ENCODE results near the gene E2F6. TPM values are rescaled to one million over a fixed set of nuclear protein-coding genes. Genes with fewer than 3 reads are reported as not detected.
A peak's percentile ranks its signal among the peaks of the same experiment; 100 is the strongest.

Gene E2F6
- total RNA-seq, 1 experiment from 2014 or later, result 21.8 TPM

- Histone ChIP-seq H3K27ac (ENCODE audit: insufficient read length, low read depth, low read length) (no peak overlapping the region), H2AFZ (ENCODE audit: low read length) (no peak overlapping the region), H3K4me1 (ENCODE audit: insufficient read depth, low read length) (no peaks in the 10 kb centered on the region), H4K5ac (ENCODE audit: insufficient read length, low read depth, low read length) (no peak overlapping the region), H3K14ac (ENCODE audit: insufficient read depth, low read length) (no peak overlapping the region), H3K4me2 (ENCODE audit: insufficient read depth, insufficient read length, low read length) (peak overlapping the region; percentile 73), H3K23me2 (ENCODE audit: insufficient read length, low read depth, low read length, poor library complexity, severe bottlenecking) (peaks cover 16% of the 10 kb centered on the region), H4K20me1 (ENCODE audit: control insufficient read depth, insufficient read depth, insufficient read length) (peaks cover 3% of the 10 kb centered on the region), H3K79me1 (ENCODE audit: insufficient read depth, low read depth, low read length, poor library complexity, severe bottlenecking) (no peaks in the 10 kb centered on the region), H3K4ac (ENCODE audit: low read depth, low read length) (no peak overlapping the region), H3K23ac (ENCODE audit: insufficient read length, low read depth, low read length) (no peak overlapping the region), H3K56ac (ENCODE audit: insufficient read length, low read depth, low read length) (no peak overlapping the region), H2BK12ac (ENCODE audit: insufficient read length, low read depth, low read length) (no peak overlapping the region), H3K9me3 (ENCODE audit: control insufficient read depth, low read depth, low read length) (no peaks in the 10 kb centered on the region), H4K91ac (ENCODE audit: insufficient read length, low read depth, low read length) (no peak overlapping the region), H4K8ac (replicated peaks; ENCODE audit: insufficient read length, low read depth, low read length) (no peak overlapping the region), H3T11ph (ENCODE audit: low read length) (no peak overlapping the region), H2AK5ac (ENCODE audit: insufficient read length, low read length) (no peak overlapping the region), H2BK120ac (ENCODE audit: low read depth, low read length, poor library complexity, severe bottlenecking) (no peak overlapping the region), H3K79me2 (ENCODE audit: insufficient read depth, low read length) (peaks cover 1% of the 10 kb centered on the region; the same call in 1 of the 2 replicates), H2BK15ac (ENCODE audit: low read depth, low read length) (no peak overlapping the region), H2BK20ac (ENCODE audit: low read depth, low read length, poor library complexity, severe bottlenecking) (no peak overlapping the region), H3K9ac (ENCODE audit: extremely low read depth, insufficient read length, low read length) (no peak overlapping the region), H3K27me3 (ENCODE audit: insufficient read depth, low read length) (no peaks in the 10 kb centered on the region; the same call in 1 of the 2 replicates), H3K18ac (ENCODE audit: insufficient read length, low read depth, low read length) (no peak overlapping the region), H2BK5ac (ENCODE audit: insufficient read length, low read length) (no peak overlapping the region)
- peak overlapping the region; percentile 96 to 100 for H3K4me3 Mint-ChIP-seq
- H3K4me1 Mint-ChIP-seq, result peaks cover 8 to 20% of the 10 kb centered on the region in 2 experiments
- WGBS (ENCODE audit: extremely low coverage, insufficient read length, low lambda C conversion rate), result no CpG with 5 or more reads among the region's 7 CpGs
- no peak for TF ChIP-seq CTCF (conservative IDR thresholded peaks at IDR 0.05)
- DNase-seq, result no peak
- H3K27ac Mint-ChIP-seq, result peak overlapping the region in 1 of 3 experiments; percentile 94; a peak in 1 of 7 replicates
- H3K9me3 Mint-ChIP-seq, result peaks cover 0 to 2% of the 10 kb centered on the region in 2 experiments; a peak in 2 of 5 replicates
- H3K36me3 Mint-ChIP-seq (ENCODE audit: insufficient read depth in 1 of 3, low read depth in 3 of 3), result peaks cover 0 to 2% (median 2%) of the 10 kb centered on the region in 3 experiments; a peak in 5 of 7 replicates
- peaks cover 24% of the 10 kb centered on the region for H3K27me3 Mint-ChIP-seq (ENCODE audit: low read depth)
Measured at GRCh38 chr2:11483806-11484617, 18.1 kb upstream of the E2F6 start.

Measured in H9 (cell line).